ENCODE data around the gene TWSG1.
"Not testable (repeated sequence)": the region's sequence is repeated elsewhere in the genome, so short reads cannot be mapped to it uniquely, and the experiment has no call there.

Gene TWSG1

DNA sequence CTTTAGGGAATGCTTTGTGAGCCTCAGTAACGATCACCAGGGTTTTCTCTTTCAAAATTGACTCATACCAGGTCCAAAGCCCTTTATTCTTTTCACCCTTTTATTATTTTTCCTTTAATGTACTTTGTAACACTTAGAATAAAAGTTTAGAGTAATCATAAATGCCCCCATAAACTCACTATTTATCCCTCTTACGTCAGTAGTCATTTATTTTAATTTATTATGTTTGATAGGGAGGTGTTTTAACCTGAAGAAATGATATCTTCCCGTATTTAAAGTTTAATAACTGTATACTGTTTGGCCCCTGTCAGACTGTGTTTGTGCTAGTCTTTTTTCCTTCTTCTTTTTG lies 1.1 kb downstream of the TWSG1 start:
- no peak for DNase-seq (ENCODE audit: low read depth in 2 of 2)

DNA sequence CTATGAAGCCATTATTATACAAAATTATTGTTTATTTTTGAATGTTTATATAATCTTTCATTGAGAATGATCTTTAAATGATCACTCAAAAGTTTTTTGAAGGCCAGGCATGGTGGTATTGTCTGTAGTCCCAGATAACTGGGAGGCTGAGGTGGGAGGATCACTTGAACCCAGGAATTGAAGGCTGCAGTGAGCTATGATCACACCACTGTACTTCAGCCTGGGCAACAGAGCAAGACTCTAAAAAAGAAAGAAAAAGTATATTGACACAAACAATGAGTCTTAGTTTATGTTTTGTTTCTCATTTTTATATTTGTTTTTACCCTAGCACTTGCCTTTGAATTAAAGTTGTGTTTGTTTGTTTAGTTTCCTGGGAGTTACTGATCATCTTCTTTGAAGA lies 2.3 kb downstream of the TWSG1 start:
- no peak for DNase-seq (ENCODE audit: low read depth in 2 of 2)

DNA sequence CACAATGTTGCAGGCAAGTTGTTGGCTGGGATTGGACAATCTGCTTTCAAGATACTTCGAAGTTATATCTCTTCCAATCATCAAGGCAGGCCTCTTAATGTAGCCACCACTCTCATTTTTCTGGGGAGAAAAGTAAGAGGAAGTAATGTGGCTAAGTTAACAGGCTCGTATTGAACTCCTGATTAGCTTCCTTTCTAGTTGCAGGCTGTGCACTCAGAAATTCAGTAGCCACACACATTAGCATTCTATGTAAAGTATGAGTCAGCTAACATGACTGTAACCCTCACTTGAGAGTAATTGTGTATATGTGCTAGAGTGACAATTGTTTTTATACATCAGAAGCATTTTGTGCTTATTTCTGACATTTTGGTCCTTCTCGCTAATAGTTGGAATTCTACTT lies 3.3 kb downstream of the TWSG1 start:
- DNase-seq (ENCODE audit: low read depth in 2 of 2) = no peak

DNA sequence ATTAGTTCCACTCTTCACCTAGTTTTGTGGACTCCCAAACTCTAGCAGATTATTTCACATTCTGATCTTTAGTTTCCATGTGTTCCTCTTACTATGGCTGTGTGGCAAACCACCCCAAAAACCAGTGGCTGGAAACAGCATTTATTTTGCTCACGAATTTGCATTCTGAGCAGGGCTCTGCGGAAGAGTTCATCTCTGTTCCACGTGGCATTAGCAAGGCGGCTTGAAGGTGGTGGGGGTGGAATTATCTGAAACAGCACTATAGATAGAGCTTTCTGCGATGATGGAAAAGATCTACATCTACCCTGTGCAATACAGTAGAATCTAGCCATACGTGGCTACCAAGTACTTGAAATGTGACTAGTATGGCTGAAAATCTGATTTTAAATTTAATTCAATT lies 5.9 kb downstream of the TWSG1 start:
- no peak for DNase-seq (ENCODE audit: low read depth in 2 of 2)

DNA sequence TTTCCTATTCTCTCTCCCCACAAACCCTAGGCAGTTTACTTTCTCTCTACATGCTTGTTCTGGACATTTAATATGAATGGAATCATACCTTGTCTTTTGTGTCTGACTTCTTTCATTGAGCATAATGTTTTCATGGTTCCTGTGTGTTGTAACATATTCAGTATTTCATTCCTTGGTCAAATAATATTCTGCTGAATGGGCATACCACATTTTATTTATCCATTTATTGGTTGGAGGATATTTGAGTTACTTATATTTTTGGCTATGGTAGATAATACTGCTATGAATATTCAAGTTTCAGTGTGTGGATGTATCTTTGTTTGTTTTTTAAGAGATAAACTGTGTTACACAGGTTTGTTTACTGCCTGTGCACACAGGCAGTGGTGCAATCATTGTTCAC lies 9.0 kb downstream of the TWSG1 start:
- DNase-seq (ENCODE audit: low read depth in 2 of 2) = no peak

DNA sequence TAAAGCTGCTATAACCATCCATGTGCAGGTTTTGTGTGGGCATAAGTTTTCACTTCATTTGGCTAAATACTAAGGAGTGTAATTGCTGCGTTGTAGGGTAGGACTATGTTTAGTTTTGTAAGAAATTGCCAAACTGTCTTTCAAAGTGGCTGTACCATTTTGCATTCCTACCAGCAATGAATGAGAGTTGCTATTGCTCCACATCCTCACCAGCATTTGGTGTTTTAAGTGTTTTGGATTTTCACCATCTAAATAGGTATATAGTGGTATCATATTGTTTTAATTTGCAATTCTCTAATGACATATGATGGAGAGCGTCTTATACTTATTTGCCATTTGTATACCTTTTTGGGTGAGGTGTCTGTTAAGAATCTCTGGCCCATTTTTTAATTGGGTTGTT lies 12.2 kb downstream of the TWSG1 start:
- no peak for DNase-seq (ENCODE audit: low read depth in 2 of 2)

GRCh38 chr18:9348079-9348671 lies 13.6 kb downstream of the TWSG1 start:
- no peak for DNase-seq (ENCODE audit: low read depth in 2 of 2)

DNA sequence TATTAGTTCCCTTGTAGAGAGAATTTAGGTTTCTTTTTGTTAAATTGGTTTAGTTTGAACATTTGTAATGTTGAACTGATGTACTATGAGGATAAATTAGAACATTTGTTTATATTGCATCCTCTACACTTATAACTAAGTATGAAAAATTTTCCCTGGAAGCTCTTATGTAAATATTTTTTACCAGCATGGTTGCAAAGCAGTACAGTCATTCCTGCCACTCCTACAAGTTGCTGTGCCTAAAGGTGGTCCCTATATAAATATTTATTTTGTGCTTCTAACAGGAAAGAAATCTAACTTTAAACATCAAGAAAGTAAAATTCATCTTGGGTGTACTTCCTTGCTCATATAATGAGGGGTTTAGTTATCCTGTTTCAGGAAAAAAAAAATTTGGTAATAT lies 14.2 kb downstream of the TWSG1 start:
- DNase-seq (ENCODE audit: low read depth in 2 of 2) = no peak

- DNase-seq (ENCODE audit: low read depth in 2 of 2) = no peak
Measured at GRCh38 chr18:9353596-9353995, 19.0 kb downstream of the TWSG1 start.

DNA sequence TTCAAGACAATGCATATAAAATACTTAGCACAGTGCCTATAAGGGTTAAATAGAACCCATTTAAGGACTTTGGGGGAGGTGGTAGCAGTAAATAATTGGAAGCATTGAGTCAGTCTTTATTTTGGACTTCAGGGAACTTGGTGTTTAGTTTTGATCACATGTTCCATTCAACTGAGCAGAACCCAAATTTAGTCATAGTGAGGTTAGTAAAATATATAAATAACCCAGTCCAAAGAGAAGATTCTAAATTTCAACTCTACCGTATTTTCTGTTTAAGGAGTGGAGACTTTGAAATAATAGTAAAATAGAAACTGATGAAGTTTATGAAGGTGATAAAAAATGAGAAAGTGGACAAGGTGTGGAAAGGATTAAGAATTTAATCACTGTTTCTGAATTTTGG lies 19.7 kb downstream of the TWSG1 start:
- DNase-seq (ENCODE audit: low read depth in 2 of 2) = no peak

- no peak for DNase-seq (ENCODE audit: low read depth in 2 of 2)
Measured at GRCh38 chr18:9356976-9357375, 22.4 kb downstream of the TWSG1 start.

- no peak for DNase-seq (ENCODE audit: low read depth in 2 of 2)
Measured at GRCh38 chr18:9359796-9360195, 25.2 kb downstream of the TWSG1 start.

DNA sequence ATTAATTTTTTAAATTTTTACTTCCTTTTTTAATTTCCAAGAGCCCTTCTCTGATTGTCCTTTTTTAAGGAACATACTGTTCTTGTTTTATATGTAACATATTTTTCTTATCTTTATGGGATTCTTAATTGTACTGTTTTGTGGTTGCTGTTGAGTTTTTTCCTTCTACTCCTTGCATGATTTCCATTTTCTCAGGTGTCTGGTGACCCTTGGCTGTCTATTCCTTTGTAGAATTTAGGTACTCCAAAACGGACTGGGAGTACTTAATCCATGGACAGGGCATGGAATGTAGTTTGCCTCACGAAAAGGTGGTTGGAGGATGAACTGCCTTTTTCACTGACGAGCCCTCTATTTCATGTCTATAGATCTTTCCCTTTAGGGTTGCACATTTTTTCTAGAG lies 26.6 kb downstream of the TWSG1 start:
- DNase-seq (ENCODE audit: low read depth in 2 of 2) = no peak

GRCh38 chr18:9362869-9363268 lies 28.3 kb downstream of the TWSG1 start:
- no peak for DNase-seq (ENCODE audit: low read depth in 2 of 2)

DNA sequence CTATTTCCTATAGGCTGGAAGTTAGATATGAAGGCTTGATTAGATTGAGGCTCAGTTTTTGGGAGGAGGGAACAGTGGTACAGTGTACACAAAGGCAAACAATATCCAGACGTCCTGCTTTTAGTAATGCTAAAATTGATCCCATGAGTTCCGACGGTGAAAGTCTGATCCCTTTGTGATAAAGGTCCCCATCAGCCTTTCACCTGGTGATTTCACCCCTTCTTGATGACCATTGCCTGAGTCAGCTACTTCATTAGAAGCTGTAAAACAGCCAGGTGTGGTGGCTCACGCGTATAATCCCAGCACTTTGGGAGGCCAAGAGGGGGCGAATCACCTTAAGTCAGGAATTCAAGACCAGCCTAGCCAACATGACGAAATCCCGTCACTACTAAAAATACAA lies 29.7 kb downstream of the TWSG1 start:
- DNase-seq (ENCODE audit: low read depth in 2 of 2) = no peak

DNA sequence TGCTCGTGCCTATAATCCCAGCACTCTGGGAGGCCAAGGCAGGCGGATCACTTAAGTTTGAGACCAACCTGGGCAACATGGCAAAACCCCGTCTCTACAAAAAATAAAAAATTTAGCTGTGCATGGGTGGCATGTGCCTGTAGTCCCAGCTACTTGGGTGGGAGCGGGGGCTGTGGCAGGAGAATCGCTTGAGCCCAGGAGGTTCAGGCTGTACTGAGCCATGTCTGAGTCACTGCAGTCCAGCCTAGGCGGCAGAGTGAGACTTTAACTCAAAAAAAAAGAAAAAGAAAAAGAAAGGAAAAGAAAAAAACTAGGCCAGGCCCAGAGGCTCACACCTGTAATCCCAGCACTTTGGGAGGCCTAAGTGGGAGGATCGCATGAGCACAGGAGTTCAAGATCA lies 30.8 kb downstream of the TWSG1 start:
- no peak for DNase-seq (ENCODE audit: low read depth in 2 of 2)

GRCh38 chr18:9366126-9366714 lies 31.6 kb downstream of the TWSG1 start:
- no peak for DNase-seq (ENCODE audit: low read depth in 2 of 2)

DNA sequence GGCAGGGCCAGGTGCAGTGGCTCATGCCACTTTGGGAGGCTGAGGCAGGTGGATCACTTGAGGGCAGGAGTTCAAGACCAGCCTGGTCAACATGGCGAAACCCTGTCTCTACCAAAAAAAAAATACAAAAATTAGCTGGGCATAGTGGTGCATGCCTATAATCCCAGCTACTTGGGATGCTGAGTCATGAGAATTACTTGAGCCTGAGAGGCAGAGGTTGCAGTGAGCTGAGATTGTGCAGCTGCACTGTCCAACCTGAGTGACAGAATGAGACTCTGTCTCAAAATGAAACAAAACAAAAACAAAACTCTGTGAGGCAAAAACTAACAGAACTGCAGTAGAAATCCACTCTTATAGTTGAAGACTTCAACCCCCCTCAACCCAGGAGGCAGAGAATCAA lies 38.7 kb downstream of the TWSG1 start:
- not testable (repeated sequence) for DNase-seq (ENCODE audit: low read depth in 2 of 2)

DNA sequence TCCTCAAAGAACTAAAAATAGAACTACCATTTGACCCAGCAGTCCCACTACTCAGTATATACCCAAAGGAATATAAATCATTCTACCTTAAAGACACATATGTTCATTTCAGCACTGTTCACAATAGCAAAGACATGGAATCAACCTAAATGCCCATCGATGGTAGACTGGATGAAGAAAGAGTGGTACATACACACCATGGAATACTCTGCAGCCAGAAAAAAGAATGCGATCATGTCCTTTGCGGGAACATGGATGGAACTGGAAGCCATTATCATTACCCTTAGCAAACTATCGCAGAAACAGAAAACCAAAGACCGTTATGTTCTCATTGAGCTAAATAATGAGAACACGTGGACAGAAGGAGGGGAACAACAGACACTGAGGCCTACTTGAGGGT lies 44.5 kb downstream of the TWSG1 start:
- no peak for DNase-seq (ENCODE audit: low read depth in 2 of 2)

DNA sequence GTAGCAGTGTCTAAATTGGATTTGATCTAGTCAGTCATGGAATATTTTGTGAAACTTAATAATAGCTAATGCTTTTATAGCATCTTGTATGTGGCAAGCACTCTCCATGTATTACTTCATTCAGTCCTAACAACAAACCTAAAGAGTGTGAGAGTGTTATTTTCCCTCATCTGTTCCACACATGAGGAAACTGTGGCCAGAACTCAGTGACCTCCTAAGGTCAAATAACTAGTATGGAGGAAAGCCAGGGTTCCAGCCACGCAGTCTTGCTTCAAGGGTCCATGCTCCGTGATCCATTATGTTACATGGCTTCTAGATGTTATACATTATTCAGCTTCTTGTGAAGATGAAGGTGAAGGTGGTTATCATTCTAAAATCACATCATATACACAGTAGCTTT lies 45.5 kb downstream of the TWSG1 start:
- no peak for DNase-seq (ENCODE audit: low read depth in 2 of 2)

- no peak for DNase-seq (ENCODE audit: low read depth in 2 of 2)
Measured at GRCh38 chr18:9380621-9381395, 46.2 kb downstream of the TWSG1 start.

GRCh38 chr18:9386879-9387278 lies 52.3 kb downstream of the TWSG1 start:
- no peak for DNase-seq (ENCODE audit: low read depth in 2 of 2)

DNA sequence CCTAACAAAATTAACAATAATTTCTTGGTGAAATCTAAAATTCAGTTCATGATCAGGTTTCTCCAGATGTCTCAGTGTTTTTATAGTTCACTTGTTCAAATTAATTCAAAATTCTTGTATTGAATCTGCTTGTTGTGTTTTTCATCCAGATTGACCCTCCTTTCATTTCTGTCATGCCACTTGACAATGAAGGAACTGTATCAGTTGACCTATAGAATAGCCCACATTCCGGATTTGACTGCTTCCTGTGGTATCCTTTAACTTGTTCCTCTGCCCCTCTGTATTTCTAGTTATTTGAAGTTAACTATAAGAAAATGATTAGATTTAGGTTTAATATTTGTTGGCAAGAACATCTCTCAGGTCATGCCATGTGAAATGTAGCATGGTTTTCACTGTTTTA lies 53.3 kb downstream of the TWSG1 start:
- DNase-seq (ENCODE audit: low read depth in 2 of 2) = no peak

DNA sequence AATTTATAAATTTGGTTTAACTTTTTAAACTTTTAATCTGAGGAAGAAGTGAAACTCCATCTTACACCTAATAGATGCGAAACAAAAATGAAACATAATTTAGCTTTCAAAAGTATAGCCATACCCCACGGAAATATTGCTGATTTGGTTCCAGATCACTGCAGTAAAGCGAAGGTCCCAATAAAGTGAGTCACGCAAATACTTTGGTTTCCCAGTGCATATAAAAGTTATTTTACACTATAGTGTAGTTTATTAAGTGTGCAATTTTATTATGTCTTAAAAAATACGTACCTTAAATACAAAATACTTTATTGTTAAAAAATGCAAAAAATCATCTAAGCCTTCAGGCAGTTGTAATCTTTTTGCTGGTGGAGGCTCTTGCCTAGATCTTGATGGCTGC lies 55.1 kb downstream of the TWSG1 start:
- DNase-seq (ENCODE audit: low read depth in 2 of 2) = no peak
